ENCODE results near the gene SNN. TPM values are rescaled to one million over a fixed set of nuclear protein-coding genes. Genes with fewer than 3 reads are reported as not detected.
A peak's percentile ranks its signal among the peaks of the same experiment; 100 is the strongest.

Gene SNN
- total RNA-seq, 1 donor from 2014 or later: 23.1 TPM

GRCh38 chr16:11626657-11627291, 41.5 kb upstream of the SNN start:
- H3K9me3 ChIP-seq: no peaks in the 10 kb centered on the region
- no peaks in the 10 kb centered on the region for H3K27me3 ChIP-seq
- peak overlapping the region; percentile 78 for H3K27ac ChIP-seq
- DNase-seq (ENCODE audit: extremely low spot score in 2 of 2): no peak
- H3K4me3 ChIP-seq: no peak overlapping the region
- H3K4me1 ChIP-seq: peaks cover 37% of the 10 kb centered on the region
- TF ChIP-seq POLR2AphosphoS5 (IDR thresholded peaks at IDR 0.05; ENCODE audit: insufficient read depth in 1 of 2, low read depth in 1 of 2) (no peak), POLR2A (IDR thresholded peaks at IDR 0.05) (no peak), CTCF (IDR thresholded peaks at IDR 0.05) (no peak)
- intact Hi-C loops (cut with DNase I): no loop called here
- H3K36me3 ChIP-seq: no peaks in the 10 kb centered on the region

DNA sequence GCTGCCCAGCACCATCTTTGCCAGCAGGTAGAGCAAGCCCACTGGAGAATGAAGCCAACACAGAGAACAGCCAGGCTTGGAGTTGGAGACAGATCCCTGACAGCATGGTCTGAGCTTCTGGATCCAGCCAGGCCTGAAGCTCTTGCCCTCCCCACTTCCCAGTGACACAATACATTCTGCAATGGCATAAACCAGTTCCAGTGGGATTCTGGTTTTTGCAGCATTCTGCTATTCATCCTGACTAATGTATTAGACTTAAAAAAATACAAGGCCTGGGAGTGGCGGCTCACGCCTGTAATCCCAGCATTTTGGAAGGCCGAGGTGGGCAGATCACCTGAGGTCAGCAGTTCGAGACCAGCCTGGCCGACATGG, 41.0 kb upstream of the SNN start:
- no peak for DNase-seq (ENCODE audit: extremely low spot score in 2 of 2)
- H3K27ac ChIP-seq: peak overlapping the region; percentile 78
- intact Hi-C loops (cut with DNase I): no loop called here
- no peaks in the 10 kb centered on the region for H3K36me3 ChIP-seq
- peaks cover 32% of the 10 kb centered on the region for H3K4me1 ChIP-seq
- TF ChIP-seq POLR2A (IDR thresholded peaks at IDR 0.05): no peak
- TF ChIP-seq POLR2AphosphoS5 (IDR thresholded peaks at IDR 0.05; ENCODE audit: insufficient read depth in 1 of 2, low read depth in 1 of 2): no peak
- TF ChIP-seq CTCF (IDR thresholded peaks at IDR 0.05): no peak
- H3K4me3 ChIP-seq: no peak overlapping the region
- H3K27me3 ChIP-seq: no peaks in the 10 kb centered on the region
- H3K9me3 ChIP-seq: no peaks in the 10 kb centered on the region

- no peak for DNase-seq (ENCODE audit: extremely low spot score in 2 of 2)
- no peaks in the 10 kb centered on the region for H3K27me3 ChIP-seq
- H3K36me3 ChIP-seq: no peaks in the 10 kb centered on the region
- TF ChIP-seq CTCF (IDR thresholded peaks at IDR 0.05): no peak
- no peak for TF ChIP-seq POLR2A (IDR thresholded peaks at IDR 0.05)
- peak in 1 of 2 donors; percentile 75 for TF ChIP-seq POLR2AphosphoS5 (IDR thresholded peaks at IDR 0.05; ENCODE audit: insufficient read depth in 1 of 2, low read depth in 1 of 2)
- H3K4me3 ChIP-seq: no peak overlapping the region
- H3K9me3 ChIP-seq: no peaks in the 10 kb centered on the region
- peak overlapping the region; percentile 78 for H3K27ac ChIP-seq
- peaks cover 29% of the 10 kb centered on the region for H3K4me1 ChIP-seq
- intact Hi-C loops (cut with DNase I): no loop called here
These were observed 40.3 kb upstream of the SNN start for GRCh38 chr16:11627822-11628457.

DNA sequence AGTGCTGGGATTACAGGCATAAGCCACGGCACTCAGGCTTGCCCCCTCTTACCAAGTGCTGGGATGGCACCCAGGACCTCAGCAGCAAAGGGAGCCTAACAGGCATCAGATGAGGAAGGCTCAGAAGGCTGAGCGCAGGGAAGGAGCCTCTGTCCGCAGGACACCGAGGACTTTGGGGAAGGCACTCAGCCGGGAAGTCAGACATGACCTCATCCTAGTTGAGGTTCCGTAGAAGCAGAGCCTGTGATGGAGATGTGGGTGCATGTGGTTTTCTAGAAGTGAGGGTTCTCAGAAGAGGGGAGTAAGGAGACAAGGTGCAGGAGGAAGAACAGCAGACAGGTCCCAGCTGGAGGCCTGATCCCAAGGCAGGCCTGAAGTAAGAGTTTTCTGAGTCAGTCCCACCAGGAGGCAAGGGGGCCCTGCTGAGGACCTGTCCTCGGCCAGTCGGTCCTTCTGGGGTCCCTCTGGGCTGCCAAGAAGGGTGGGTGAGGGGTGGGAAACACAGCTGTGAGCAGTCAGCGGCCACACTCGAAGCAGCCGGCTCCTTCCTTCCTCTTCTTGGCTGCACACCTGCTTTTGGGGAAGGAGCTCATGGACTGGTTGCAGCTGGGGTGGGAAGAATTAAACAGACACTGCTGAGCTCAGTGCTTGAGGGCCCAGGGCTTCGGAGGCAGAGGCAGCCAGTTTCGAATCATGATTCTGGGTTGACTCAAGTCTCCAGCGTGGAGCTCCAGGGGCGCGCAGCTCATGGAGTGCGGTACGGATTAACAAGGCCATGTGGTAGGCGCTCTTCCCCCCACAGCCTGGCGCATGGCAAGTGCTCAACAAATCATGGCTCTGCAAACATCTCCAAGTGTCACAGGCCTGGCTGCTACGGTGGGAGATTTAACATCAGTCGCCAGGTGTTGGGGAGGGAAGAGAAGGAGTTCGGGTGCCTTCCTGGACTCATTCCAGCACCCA, 38.9 kb upstream of the SNN start:
- no peak overlapping the region for H3K4me3 ChIP-seq
- TF ChIP-seq CTCF (IDR thresholded peaks at IDR 0.05): no peak
- no peak for TF ChIP-seq POLR2AphosphoS5 (IDR thresholded peaks at IDR 0.05; ENCODE audit: insufficient read depth in 1 of 2, low read depth in 1 of 2)
- no peaks in the 10 kb centered on the region for H3K27me3 ChIP-seq
- no peak for DNase-seq (ENCODE audit: extremely low spot score in 2 of 2)
- H3K9me3 ChIP-seq: no peaks in the 10 kb centered on the region
- H3K4me1 ChIP-seq: peaks cover 40% of the 10 kb centered on the region
- intact Hi-C loops (cut with DNase I): loop anchor here (5.0 kb wide), 1 partner anchor 47 kb away; no protein-coding TSS in a partner anchor
- H3K27ac ChIP-seq: peak overlapping the region; percentile 78
- H3K36me3 ChIP-seq: no peaks in the 10 kb centered on the region

Data from vagina (tissue), 2 donors.